ENCODE measurements around the gene ARHGEF11.

The ARHGEF11 gene

GRCh38 chr1:156933136-156933535 is 112.4 kb downstream of the ARHGEF11 start:
- no peaks in the 10 kb centered on the region for H3K4me1 ChIP-seq (ENCODE audit: low read depth, poor library complexity, severe bottlenecking)
- H3K27me3 ChIP-seq (ENCODE audit: insufficient read depth, low read depth) = peaks cover 41% of the 10 kb centered on the region
- H2AFZ ChIP-seq (ENCODE audit: low read depth) = no peak overlapping the region
- no peaks in the 10 kb centered on the region for H3K79me2 ChIP-seq (ENCODE audit: insufficient read depth, low read depth)
- H3K4me3 ChIP-seq (IDR thresholded peaks at IDR 0.05; ENCODE audit: insufficient read depth, low read depth, low read length) = no peak overlapping the region
- H3K9ac ChIP-seq = no peak overlapping the region
- H3K36me3 ChIP-seq (ENCODE audit: insufficient read depth) = no peaks in the 10 kb centered on the region
- H4K20me1 ChIP-seq (ENCODE audit: insufficient read depth) = no peaks in the 10 kb centered on the region
- no peak overlapping the region for H3K27ac ChIP-seq
- no peak for TF ChIP-seq CTCF (conservative IDR thresholded peaks at IDR 0.05; ENCODE audit: low read depth, low read length)
- no peak overlapping the region for H3K4me2 ChIP-seq

GRCh38 chr1:156931974-156932710 is 113.4 kb downstream of the ARHGEF11 start:
- H3K27ac ChIP-seq = no peak overlapping the region

GRCh38 chr1:156931211-156931952 is 114.2 kb downstream of the ARHGEF11 start:
- Histone ChIP-seq H3K36me3 (ENCODE audit: insufficient read depth) (no peaks in the 10 kb centered on the region), H2AFZ (ENCODE audit: low read depth) (no peak overlapping the region), H3K27me3 (ENCODE audit: insufficient read depth, low read depth) (peaks cover 58% of the 10 kb centered on the region), H3K9ac (no peak overlapping the region), H3K27ac (no peak overlapping the region), H3K4me1 (ENCODE audit: low read depth, poor library complexity, severe bottlenecking) (peaks cover 16% of the 10 kb centered on the region), H3K4me2 (no peak overlapping the region), H4K20me1 (ENCODE audit: insufficient read depth) (no peaks in the 10 kb centered on the region; the same call in 1 of the 2 replicates), H3K79me2 (ENCODE audit: insufficient read depth, low read depth) (no peaks in the 10 kb centered on the region), H3K4me3 (IDR thresholded peaks at IDR 0.05; ENCODE audit: insufficient read depth, low read depth, low read length) (no peak overlapping the region)
- TF ChIP-seq CTCF (conservative IDR thresholded peaks at IDR 0.05; ENCODE audit: low read depth, low read length) = no peak

More at GRCh38 chr1:156931974-156932710, 113.4 kb downstream of the ARHGEF11 start:
- Histone ChIP-seq H4K20me1 (ENCODE audit: insufficient read depth) (no peaks in the 10 kb centered on the region; the same call in 1 of the 2 replicates), H3K27me3 (ENCODE audit: insufficient read depth, low read depth) (peaks cover 51% of the 10 kb centered on the region), H3K4me3 (IDR thresholded peaks at IDR 0.05; ENCODE audit: insufficient read depth, low read depth, low read length) (no peak overlapping the region), H3K79me2 (ENCODE audit: insufficient read depth, low read depth) (no peaks in the 10 kb centered on the region), H3K4me2 (no peak overlapping the region), H2AFZ (ENCODE audit: low read depth) (no peak overlapping the region), H3K9ac (no peak overlapping the region), H3K36me3 (ENCODE audit: insufficient read depth) (no peaks in the 10 kb centered on the region), H3K4me1 (ENCODE audit: low read depth, poor library complexity, severe bottlenecking) (peaks cover 9% of the 10 kb centered on the region)
- no peak for TF ChIP-seq CTCF (conservative IDR thresholded peaks at IDR 0.05; ENCODE audit: low read depth, low read length)

GRCh38 chr1:156930483-156930882 is 115.1 kb downstream of the ARHGEF11 start:
- peaks cover 62% of the 10 kb centered on the region for H3K27me3 ChIP-seq (ENCODE audit: insufficient read depth, low read depth)
- no peak overlapping the region for H3K9ac ChIP-seq
- peaks cover 25% of the 10 kb centered on the region for H3K4me1 ChIP-seq (ENCODE audit: low read depth, poor library complexity, severe bottlenecking)
- H4K20me1 ChIP-seq (ENCODE audit: insufficient read depth) = no peaks in the 10 kb centered on the region; the same call in 1 of the 2 replicates
- H3K4me2 ChIP-seq = no peak overlapping the region
- H3K79me2 ChIP-seq (ENCODE audit: insufficient read depth, low read depth) = no peaks in the 10 kb centered on the region
- no peak for TF ChIP-seq CTCF (conservative IDR thresholded peaks at IDR 0.05; ENCODE audit: low read depth, low read length)
- no peaks in the 10 kb centered on the region for H3K36me3 ChIP-seq (ENCODE audit: insufficient read depth)
- no peak overlapping the region for H3K4me3 ChIP-seq (IDR thresholded peaks at IDR 0.05; ENCODE audit: insufficient read depth, low read depth, low read length)
- no peak overlapping the region for H3K27ac ChIP-seq
- H2AFZ ChIP-seq (ENCODE audit: low read depth) = no peak overlapping the region
